HG03103 (cell line): Measurements from ENCODE around the gene GOLGA8G.
"Not testable (repeated sequence)": the region's sequence is repeated elsewhere in the genome, so short reads cannot be mapped to it uniquely, and the experiment has no call there.

Experiments
- ATAC-seq: cut with Tn5 transposase; IDR thresholded peaks from one replicate; pipeline ENCODE4 v1.9.1; 2021; ENCODE audit warnings: low read depth; ENCODE audit not compliant: unreplicated experiment

Gene GOLGA8G, protein sequence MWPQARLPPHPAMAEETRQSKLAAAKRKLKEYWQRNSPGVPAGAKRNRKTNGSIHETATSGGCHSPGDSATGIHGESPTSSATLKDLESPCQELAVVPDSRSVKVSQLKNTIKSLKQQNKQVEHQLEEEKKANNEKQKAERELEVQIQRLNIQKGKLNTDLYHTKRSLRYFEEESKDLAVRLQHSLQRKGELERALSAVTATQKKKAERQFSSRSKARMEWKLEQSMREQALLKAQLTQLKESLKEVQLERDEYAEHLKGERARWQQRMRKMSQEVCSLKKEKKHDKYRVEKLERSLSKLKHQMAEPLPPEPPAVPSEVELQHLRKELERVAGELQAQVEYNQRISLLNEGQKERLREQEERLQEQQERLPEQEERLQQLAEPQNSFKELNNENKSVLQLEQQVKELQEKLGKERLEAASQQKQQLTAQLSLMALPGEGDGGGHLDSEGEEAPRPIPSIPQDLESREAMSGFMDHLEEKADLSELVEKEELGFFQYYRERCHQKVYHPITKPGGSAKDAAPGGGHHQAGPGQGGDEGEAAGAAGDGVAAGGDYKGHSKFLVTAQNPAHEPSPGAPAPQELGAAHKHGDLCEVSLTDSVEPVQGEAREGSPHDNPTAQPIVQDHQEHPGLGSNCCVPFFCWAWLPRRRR

DNA sequence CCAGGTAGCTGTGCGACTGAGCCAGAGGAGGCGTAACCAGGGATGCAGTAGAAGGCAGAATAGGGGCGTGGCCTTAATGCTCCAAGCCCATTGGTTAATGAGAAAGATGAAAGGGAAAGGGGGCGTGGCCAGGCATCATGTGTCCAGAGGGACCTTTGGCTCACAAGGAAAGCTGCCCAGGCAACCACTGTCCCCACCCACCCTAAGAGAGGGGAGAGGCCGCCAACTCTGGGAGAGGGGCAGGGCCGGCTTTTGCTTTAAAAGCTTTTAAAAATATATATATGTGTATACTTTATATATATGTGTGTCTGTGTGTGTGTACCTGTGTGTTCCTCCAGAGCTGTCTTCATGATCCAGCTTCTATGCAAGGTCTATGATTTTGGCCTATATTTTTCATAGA lies at the start of gene GOLGA8G:
Gene GOLGA8G (minus strand): TSS at position 18 of the 400 bp plus-strand sequence. CDS start 62 bp downstream, outside the sequence.
- not testable (repeated sequence) for ATAC-seq

DNA sequence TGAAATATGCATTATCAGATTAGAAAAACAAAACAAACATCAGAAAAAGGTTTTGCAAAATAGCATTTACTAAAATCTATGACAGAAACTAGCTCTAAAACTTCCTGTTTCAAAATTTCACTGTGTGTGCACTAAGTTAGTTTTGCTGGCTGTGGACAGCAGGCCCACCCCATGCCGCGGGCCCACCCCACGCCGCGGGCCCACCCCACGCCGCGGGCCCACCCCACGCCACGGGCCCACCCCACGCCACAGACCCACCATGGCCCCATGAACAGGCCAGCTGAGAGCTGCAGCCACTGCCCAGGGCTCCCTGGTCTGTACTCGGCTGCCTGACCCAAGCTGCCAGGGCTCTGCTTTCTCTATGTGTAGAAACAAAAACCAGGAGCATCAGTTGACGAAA lies 40.6 kb upstream of the GOLGA8G start:
- not testable (repeated sequence) for ATAC-seq

DNA sequence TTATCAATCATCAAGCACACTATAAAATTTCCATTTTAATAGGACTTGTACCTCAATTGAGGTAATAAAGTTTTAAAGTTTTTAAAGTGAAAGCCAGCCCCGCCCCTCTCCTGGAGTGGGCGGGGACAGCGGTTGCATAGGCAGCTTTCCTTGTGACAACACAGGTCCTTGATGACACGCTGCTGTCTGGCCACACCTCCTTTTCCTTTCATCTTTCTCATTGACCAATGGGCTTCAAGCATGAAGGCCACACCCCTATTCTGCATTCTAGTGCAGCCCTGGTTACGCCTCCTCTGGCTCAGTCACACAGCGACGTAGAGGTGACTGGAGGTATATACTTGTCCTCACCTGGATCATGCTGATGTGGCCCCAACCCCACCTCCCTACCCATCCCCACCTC lies 20.5 kb upstream of the GOLGA8G start, which contains the start of gene GOLGA6L25:
Gene GOLGA6L25 (plus strand): TSS at position 301 of the 400 bp plus-strand sequence. CDS start 61 bp downstream, at position 362.
- not testable (repeated sequence) for ATAC-seq

DNA sequence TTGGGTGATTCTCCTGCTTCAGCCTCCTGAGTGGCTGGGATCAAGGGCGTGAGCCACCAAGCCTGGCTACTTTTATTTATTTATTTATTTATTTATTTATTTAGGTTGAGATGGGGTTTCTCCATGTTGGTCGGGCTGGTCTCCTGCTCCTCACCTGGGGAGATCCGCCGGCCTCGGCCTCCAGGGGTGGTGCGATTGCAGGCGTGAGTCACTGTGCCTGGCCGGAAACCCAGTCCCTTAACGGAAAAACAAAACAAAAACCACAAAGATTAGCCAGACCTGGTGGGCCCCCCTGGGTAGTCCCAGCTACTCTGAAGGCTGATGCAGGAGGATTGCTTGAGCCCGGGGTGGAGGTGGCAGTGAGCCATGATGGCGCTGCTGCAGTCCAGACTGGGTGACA lies 17.6 kb downstream of the GOLGA8G start:
- ATAC-seq, result not testable (repeated sequence)

DNA sequence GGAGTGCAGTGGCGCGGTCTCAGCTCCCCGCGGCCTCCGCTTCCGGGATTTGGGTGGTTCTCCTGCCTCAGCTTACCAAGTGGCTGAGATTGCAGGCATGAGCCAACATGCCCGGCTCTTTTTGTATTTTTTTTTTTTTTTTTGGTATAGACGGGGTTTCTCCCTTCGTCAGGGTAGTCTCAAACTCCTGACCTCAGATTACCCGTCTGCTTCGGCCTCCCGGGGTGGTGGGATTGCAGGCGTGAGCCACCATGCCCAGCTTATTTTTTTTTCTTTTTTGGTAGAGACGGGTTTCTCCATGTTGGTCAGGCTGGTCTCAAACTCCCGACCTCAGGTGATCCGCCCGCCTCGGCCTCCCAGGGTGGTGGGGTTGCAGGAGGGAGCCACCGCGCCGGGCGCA lies 18.6 kb downstream of the GOLGA8G start:
- ATAC-seq, result not testable (repeated sequence)

DNA sequence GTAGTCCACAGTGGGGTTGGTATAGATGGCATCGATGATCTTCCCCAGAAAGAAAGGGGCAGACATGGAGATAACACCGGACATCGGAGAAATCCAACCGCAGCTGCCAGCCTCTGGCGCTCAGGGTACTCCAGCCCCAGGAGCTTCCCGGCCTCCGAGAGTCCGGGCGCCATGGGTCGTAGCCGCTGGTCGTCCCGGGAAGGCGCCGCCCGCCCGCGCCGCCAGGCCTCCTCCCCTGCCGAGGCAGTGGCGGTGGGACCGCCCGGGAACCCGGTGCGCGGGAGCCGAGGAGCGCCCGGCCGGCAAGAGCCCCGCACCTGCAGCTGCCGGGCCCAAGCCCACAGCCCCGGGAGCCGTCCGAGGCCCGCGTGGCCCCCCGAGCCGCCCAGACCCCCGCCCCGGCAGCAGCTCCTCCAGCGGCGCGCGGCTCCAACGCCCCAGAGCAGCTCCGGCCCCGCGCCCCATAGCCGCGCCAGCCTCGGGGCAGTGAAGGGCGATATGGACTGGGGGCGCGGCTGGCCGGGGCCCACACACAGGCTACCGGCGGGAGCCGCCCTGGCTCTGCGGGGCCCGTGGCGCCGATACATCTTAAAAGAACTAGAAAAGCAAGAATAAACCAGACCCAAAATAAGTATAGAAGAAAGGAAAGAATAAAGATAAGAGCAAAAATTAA lies 24.4 kb downstream of the GOLGA8G start:
- ATAC-seq, result not testable (repeated sequence)

DNA sequence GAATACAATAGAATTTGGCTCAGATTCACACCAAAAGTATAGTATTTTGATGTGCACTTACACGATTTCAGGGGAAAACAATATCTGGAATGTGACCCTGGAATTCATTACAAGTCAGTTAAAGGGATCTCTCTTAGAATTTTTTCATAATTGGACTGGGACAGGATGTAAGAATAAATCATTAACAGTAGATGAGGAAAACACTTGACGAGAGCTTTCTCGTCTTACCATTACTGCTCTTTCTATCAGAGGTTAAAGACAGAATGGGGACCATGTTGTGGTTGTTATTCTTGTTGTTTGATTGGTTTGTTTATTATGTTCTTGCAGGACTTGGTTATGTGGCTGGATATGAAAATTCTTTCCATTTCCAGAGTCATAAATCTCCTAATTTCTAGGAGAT lies 51.4 kb downstream of the GOLGA8G start:
- ATAC-seq, result not testable (repeated sequence)
